Left lung (tissue), 14 donors: ENCODE results near the gene ASCL5. TPM values are rescaled to one million over a fixed set of nuclear protein-coding genes. Genes with fewer than 3 reads are reported as not detected.

Experiments
- ATAC-seq: fragments of 200-7000 bp; cut with Tn5 transposase; one replicate; pipeline ENCODE4 v1.9.1; 2020; ENCODE audit warnings: moderate library complexity
- DNase-seq, 4 donors: peaks; one replicate each; pipeline ENCODE4 v3.0.0-alpha.2; 2013 to 2020
- H3K27ac ChIP-seq, 2 donors: fragments of 200-600 bp; sonication (generic) in 1 of 2; one replicate each; pipeline versions ENCODE4 v1.5.0 to v1.8.0; 2020 to 2021
- H3K27me3 ChIP-seq, 2 donors: fragments of 200-600 bp; sonication (generic) in 1 of 2; one replicate each; pipeline versions ENCODE4 v1.5.0 to v1.8.0; 2020 to 2021
- H3K36me3 ChIP-seq, 2 donors: fragments of 200-600 bp; sonication (generic) in 1 of 2; one replicate each; pipeline versions ENCODE4 v1.5.0 to v1.8.0; 2020 to 2021
- H3K4me1 ChIP-seq, 2 donors: fragments of 200-600 bp; one replicate each; pipeline ENCODE4 v1.8.0; 2021
- H3K4me3 ChIP-seq, 2 donors: fragments of 200-600 bp; sonication (generic) in 1 of 2; one replicate each; pipeline versions ENCODE4 v1.5.0 to v1.8.0; 2020 to 2021; ENCODE audit warnings: mild to moderate bottlenecking in 1 of 2
- H3K9me3 ChIP-seq, 2 donors: fragments of 200-600 bp; sonication (generic) in 1 of 2; one replicate each; pipeline versions ENCODE4 v1.5.0 to v1.8.0; 2020 to 2021
- intact Hi-C, 2 donors: fragments of 100-400 bp; cut with DNase I; formaldehyde crosslinking; loops; one replicate each; pipeline versions ENCODE4 v1.11.2 to v1.14.2; 2022
- long read RNA-seq, 12 donors: library from polyadenylated mRNA in 2 of 12; unstranded in 2 of 12; transcript quantifications; one replicate each; pipeline ENCODE4 v2.0.0 and lab custom pipeline, GENCODE V29; 2019 to 2026
- polyA plus RNA-seq, 6 donors: library from polyadenylated mRNA; unstranded; fragments of 120-200 nt; gene quantifications; one replicate each; pipeline ENCODE4 v1.2.1, GENCODE V29; 2013; ENCODE audit not compliant: insufficient read length in 6 of 6
- total RNA-seq, 2 donors: library from RNA; stranded (reverse); fragmentation: NEBNext Ultra II Directional; extraction: Animal tissue kit (Norgen Biotek cat#: 25700); gene quantifications; one replicate each; pipeline ENCODE4 v1.2.1, GENCODE V29; 2021
- TF ChIP-seq, protein P1 (sequence below), 2 donors: fragments of 200-600 bp; sonication (generic) in 1 of 2; IDR thresholded peaks; one replicate each; pipeline versions ENCODE4 v1.5.0 to v1.8.0; 2021; ENCODE audit warnings: antibody characterized with exemption in 2 of 2
- donor health status: DM: no; HTN: yes; CAD: no.
- donor health status: DM: no; HTN: no; CAD: no.

ASCL5 gene, protein sequence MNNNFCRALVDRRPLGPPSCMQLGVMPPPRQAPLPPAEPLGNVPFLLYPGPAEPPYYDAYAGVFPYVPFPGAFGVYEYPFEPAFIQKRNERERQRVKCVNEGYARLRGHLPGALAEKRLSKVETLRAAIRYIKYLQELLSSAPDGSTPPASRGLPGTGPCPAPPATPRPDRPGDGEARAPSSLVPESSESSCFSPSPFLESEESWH
- total RNA-seq (1 to 10 TPM in 1 of 2 donors, under 1 TPM in 1; 0.21 to 1.0 TPM), polyA plus RNA-seq (under 1 TPM; 0.23 to 0.73 (median 0.58) TPM)
- long read RNA-seq, donor 1, partial matches to known transcripts, result 0 of 1 reads
- long read RNA-seq, donor 1, other reads (novel, unspliced or antisense), result 0 of 1 reads
- long read RNA-seq, donor 2, result 0 reads
- long read RNA-seq, donor 3, result 0 reads
- long read RNA-seq, donor 4, result 0 reads
- long read RNA-seq, donor 5, partial matches to known transcripts, result 0 of 1 reads
- long read RNA-seq, donor 5, other reads (novel, unspliced or antisense), result 0 of 1 reads
- long read RNA-seq, donor 6, partial matches to known transcripts, result 0 of 1 reads
- long read RNA-seq, donor 6, other reads (novel, unspliced or antisense), result 0 of 1 reads
- long read RNA-seq, donor 7, partial matches to known transcripts, result 0 of 1 reads
- long read RNA-seq, donor 7, other reads (novel, unspliced or antisense), result 0 of 1 reads
- long read RNA-seq, donor 8, partial matches to known transcripts, result 0 of 2 reads
- long read RNA-seq, donor 8, other reads (novel, unspliced or antisense), result 0 of 2 reads
- long read RNA-seq, donor 9, result 0 reads
- long read RNA-seq, donor 10, result 0 reads
- long read RNA-seq, donor 11, partial matches to known transcripts, result 0 of 4 reads
- long read RNA-seq, donor 11, other reads (novel, unspliced or antisense), result 0 of 4 reads
- long read RNA-seq, donor 12, result 0 reads

DNA sequence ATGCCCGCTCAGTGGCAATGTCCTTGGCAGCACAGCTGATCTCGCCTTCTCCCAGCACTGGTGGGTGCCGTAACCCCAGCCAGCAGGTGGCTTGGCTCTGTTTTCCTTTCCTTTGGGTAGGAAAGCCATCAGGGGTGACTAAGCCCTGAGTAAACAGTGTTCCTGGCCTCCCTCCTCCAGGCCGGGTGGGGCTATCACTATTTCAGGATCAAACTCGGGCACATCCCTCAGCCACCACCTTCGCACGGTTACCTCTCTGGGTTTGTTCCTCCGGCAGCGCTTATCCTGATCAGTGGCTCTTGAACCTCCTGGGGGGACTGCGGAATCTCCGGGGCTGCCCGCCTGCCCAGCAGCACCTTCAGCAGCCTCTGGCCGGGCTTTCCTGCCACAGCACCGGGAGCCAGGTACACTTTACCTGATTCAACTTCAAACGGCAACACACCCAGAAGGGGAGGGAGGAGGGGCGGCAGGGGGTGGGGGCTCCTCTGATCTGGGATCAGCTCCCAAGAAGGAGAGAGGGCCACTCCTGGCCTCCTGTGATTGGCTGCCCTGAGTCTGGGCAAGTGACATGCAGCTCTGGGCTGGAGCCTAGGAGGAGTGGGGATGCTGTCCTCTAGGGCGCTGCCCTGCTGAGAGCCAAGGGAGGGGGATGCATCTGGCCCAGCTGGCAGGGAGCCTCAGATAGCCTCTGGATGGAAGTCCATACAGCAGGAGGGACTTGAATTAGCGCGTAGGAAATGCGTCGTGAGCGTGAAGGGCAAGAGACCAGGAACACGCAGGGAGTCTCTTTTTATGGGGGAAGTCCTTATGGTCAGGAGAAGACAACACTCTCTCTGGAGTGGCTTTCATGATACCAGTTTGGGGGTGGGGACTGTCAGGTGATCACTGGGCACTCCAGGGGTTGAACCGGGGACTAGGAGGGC is at the start of gene ASCL5:
Gene ASCL5 (minus strand): TSS at position 353 of the 923 bp plus-strand sequence. CDS start 11,812 bp downstream, outside the sequence.
- Histone ChIP-seq H3K4me3 (no peak within 1 kb of the TSS), H3K27ac (no peak within 1 kb of the TSS), H3K9me3 (no peaks in the 10 kb centered on the region), H3K36me3 (no peaks in the 10 kb centered on the region), H3K4me1 (no peaks in the 10 kb centered on the region), H3K27me3 (peaks cover 0 to 17% of the 10 kb centered on the region in 2 donors)
- ATAC-seq (peak; percentile 90), DNase-seq (peak in 1 of 4 donors; percentile 63)
- intact Hi-C loops, result no loop called here
- TF ChIP-seq, protein P1, sequence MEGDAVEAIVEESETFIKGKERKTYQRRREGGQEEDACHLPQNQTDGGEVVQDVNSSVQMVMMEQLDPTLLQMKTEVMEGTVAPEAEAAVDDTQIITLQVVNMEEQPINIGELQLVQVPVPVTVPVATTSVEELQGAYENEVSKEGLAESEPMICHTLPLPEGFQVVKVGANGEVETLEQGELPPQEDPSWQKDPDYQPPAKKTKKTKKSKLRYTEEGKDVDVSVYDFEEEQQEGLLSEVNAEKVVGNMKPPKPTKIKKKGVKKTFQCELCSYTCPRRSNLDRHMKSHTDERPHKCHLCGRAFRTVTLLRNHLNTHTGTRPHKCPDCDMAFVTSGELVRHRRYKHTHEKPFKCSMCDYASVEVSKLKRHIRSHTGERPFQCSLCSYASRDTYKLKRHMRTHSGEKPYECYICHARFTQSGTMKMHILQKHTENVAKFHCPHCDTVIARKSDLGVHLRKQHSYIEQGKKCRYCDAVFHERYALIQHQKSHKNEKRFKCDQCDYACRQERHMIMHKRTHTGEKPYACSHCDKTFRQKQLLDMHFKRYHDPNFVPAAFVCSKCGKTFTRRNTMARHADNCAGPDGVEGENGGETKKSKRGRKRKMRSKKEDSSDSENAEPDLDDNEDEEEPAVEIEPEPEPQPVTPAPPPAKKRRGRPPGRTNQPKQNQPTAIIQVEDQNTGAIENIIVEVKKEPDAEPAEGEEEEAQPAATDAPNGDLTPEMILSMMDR (IDR thresholded peaks at IDR 0.05), result no peak

DNA sequence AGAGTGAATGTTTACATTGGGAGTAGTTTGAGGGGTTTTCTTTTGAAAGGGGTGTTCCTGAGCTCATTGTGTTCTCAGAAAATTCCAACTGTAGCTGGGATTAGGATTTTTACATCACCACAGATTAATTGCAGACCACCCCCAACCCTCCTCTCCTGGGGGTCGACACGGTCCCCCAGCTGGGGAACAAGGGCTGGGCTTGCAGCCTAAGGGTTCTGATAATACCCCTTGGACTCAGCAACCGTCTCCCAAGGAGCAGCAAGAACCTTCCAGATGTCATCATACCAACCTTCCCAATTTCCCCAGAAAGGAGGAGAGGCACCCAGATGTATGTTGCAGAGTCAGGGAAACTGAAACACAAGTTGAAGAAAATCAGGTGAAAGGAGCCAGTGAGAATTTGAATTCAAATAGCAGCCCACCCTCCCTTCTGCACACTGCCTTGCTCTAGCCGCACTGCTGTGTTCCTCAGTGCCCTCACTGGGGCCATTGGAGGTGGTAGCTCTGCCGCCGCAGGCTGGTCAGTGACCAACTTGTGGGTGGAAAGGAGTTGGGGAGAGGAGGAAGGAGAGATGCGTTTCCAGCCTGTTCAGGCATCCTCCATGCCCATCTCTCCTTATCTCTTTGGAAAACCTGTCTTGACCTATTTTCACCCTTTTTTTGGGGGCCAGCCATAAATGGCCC is 49.0 kb upstream of the ASCL5 start:
- Histone ChIP-seq H3K4me1 (peaks cover 0 to 7% of the 10 kb centered on the region in 2 donors), H3K9me3 (no peaks in the 10 kb centered on the region), H3K4me3 (no peak overlapping the region), H3K36me3 (no peaks in the 10 kb centered on the region), H3K27me3 (peaks cover 0 to 8% of the 10 kb centered on the region in 2 donors), H3K27ac (no peak overlapping the region)
- intact Hi-C loops, result no loop called here
- ATAC-seq, result no peak
- TF ChIP-seq, protein P1 (IDR thresholded peaks at IDR 0.05), result no peak
- DNase-seq, result peak in 1 of 4 donors; percentile 63

- ATAC-seq (no peak), DNase-seq (no peak)
- no peaks in the 10 kb centered on the region for H3K9me3 ChIP-seq
- H3K4me1 ChIP-seq, result peaks cover 0 to 15% of the 10 kb centered on the region in 2 donors
- no peaks in the 10 kb centered on the region for H3K36me3 ChIP-seq
- intact Hi-C loops, result no loop called here
- no peak overlapping the region for H3K27ac ChIP-seq
- H3K27me3 ChIP-seq, result peaks cover 0 to 9% of the 10 kb centered on the region in 2 donors
- TF ChIP-seq, protein P1 (IDR thresholded peaks at IDR 0.05), result no peak
- H3K4me3 ChIP-seq, result no peak overlapping the region
Measured at GRCh38 chr1:201173736-201174135, 46.8 kb upstream of the ASCL5 start.

- Histone ChIP-seq H3K36me3 (no peaks in the 10 kb centered on the region), H3K27ac (no peak overlapping the region), H3K27me3 (peaks cover 0 to 9% of the 10 kb centered on the region in 2 donors), H3K4me1 (peaks cover 0 to 15% of the 10 kb centered on the region in 2 donors), H3K4me3 (no peak overlapping the region), H3K9me3 (no peaks in the 10 kb centered on the region)
- no peak for ATAC-seq
- intact Hi-C loops, result no loop called here
- no peak for DNase-seq
- TF ChIP-seq, protein P1 (IDR thresholded peaks at IDR 0.05), result no peak
Measured at GRCh38 chr1:201172999-201173610, 46.1 kb upstream of the ASCL5 start.
